ENCODE measurements around the gene CAPN9. TPM values are rescaled to one million over a fixed set of nuclear protein-coding genes. Genes with fewer than 3 reads are reported as not detected.

The CAPN9 gene
- total RNA-seq, 1 donor from 2014 or later: 26.6 TPM

DNA sequence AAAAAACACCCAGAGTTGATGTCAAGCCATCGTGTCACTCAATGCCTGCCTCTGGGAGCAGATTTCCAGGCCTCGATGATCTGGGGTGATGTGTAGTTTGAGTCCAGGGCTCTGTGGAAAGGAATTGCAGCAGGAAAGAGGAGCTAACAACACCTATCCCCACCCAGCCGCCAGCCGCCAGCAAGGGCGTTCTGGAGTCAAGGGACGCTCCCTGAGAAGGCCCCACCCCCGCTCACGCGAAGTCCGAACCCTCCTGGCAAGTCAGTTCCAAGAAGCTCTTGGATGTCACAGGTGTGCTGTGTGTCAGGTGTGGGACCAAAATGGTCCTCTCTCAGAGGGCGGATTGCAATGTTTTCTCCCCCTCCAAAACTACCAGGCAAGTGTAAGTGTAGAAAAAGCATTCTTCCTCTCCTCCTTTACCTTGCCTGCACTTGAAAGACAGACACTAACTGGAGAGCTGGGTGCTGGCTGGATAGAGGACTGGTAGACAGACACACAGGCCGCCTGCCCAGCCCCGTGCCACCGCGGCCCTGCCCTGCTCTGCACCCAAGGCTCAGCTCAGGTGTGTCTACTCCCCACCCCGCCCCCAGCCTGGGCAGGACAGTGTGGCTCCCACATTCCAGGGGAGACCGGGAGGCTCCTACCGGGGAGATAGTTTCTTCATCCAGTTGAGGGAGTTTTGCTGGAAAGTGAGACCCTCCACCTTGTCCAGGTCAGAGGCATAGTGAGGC lies 41.7 kb upstream of the CAPN9 start:
- Histone ChIP-seq H3K4me3 (no peak overlapping the region), H3K27ac (no peak overlapping the region), H3K27me3 (ENCODE audit: low read depth) (no peaks in the 10 kb centered on the region), H3K36me3 (no peaks in the 10 kb centered on the region), H3K9me3 (no peaks in the 10 kb centered on the region), H3K4me1 (no peaks in the 10 kb centered on the region)
- ATAC-seq (no peak), DNase-seq (no peak)
- intact Hi-C loops (cut with DNase I): no loop called here
- TF ChIP-seq, protein P1, sequence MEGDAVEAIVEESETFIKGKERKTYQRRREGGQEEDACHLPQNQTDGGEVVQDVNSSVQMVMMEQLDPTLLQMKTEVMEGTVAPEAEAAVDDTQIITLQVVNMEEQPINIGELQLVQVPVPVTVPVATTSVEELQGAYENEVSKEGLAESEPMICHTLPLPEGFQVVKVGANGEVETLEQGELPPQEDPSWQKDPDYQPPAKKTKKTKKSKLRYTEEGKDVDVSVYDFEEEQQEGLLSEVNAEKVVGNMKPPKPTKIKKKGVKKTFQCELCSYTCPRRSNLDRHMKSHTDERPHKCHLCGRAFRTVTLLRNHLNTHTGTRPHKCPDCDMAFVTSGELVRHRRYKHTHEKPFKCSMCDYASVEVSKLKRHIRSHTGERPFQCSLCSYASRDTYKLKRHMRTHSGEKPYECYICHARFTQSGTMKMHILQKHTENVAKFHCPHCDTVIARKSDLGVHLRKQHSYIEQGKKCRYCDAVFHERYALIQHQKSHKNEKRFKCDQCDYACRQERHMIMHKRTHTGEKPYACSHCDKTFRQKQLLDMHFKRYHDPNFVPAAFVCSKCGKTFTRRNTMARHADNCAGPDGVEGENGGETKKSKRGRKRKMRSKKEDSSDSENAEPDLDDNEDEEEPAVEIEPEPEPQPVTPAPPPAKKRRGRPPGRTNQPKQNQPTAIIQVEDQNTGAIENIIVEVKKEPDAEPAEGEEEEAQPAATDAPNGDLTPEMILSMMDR (IDR thresholded peaks at IDR 0.05): no peak

DNA sequence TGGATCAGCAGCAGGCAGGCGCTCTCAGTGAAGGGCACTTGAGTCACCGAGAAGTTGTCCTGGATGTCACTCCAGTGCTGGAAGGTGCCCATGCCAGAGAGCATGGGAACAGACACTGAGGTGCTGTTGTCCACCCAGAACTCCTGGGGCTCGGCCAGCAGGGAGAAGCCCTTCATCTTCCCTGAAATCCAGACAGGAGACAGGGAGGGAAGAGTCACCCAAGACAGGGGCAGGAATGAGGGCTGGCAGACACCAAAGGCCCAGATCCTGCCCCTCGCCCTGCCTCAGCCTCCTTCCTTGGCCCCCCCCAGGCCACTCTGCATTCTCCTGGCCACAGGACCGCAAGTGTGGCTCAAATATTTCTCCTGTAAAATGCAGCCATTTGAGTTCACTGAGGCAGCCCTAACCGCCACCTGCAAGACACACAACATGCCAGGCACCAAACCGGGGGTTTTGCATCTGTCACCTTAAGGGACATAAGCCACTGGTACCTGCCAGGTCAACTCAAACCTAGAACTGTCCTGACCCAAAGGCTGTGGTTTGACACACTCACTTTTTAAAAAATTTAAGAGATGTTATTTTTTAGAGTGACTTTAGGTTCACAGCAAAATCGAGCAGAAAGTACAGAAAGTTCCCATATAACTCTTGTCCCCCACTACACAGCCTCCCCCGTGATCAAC lies 41.0 kb upstream of the CAPN9 start:
- Histone ChIP-seq H3K9me3 (no peaks in the 10 kb centered on the region), H3K27ac (no peak overlapping the region), H3K4me1 (no peaks in the 10 kb centered on the region), H3K4me3 (no peak overlapping the region), H3K36me3 (no peaks in the 10 kb centered on the region), H3K27me3 (ENCODE audit: low read depth) (no peaks in the 10 kb centered on the region)
- DNase-seq: no peak
- TF ChIP-seq, protein P1 (IDR thresholded peaks at IDR 0.05): no peak
- intact Hi-C loops (cut with DNase I): no loop called here
- no peak for ATAC-seq

DNA sequence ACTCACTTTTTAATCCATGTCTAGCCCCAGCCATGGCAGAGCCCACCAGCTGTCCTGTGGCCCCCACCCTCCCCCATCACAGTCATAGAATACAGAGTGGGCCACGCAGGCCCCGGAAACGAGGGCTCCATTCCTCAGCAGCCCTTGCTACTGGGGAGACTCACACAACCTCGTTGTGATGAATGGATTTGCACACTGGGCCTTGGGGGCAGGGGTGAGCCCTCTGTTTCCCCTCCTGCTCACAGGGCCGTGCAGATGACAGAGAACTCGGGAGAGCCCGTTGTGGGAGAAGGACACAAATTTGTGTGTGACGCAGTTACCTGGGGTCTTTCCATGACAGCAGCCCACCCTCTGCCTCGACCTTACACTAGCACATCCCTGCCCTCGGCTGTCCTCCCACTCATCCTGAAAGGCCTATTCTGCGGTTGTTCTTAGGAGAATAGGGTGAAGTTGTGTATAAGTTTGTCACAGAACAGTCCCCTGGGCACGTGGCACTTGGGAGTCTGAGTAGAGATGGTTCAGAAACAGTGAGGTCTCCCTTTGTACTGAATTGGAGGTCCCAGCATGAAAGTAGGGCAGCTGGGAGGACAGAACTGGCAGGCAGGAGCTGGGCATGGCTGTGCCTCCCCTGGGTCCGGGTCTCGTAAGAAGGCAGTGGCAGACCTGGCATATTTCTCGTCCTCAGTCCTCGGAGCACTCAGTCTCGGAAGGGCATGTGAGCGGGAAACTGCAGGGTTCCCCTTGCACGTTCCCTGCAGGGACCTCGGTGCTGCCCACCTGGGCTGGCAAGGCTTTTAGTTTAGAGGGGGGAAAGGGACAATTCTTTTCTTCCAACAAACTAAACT lies 40.1 kb upstream of the CAPN9 start:
- intact Hi-C loops (cut with DNase I): no loop called here
- ATAC-seq: no peak
- DNase-seq: no peak
- no peaks in the 10 kb centered on the region for H3K27me3 ChIP-seq (ENCODE audit: low read depth)
- no peak overlapping the region for H3K4me3 ChIP-seq
- H3K27ac ChIP-seq: no peak overlapping the region
- TF ChIP-seq, protein P1 (IDR thresholded peaks at IDR 0.05): no peak
- no peaks in the 10 kb centered on the region for H3K9me3 ChIP-seq
- H3K36me3 ChIP-seq: no peaks in the 10 kb centered on the region
- H3K4me1 ChIP-seq: no peaks in the 10 kb centered on the region

DNA sequence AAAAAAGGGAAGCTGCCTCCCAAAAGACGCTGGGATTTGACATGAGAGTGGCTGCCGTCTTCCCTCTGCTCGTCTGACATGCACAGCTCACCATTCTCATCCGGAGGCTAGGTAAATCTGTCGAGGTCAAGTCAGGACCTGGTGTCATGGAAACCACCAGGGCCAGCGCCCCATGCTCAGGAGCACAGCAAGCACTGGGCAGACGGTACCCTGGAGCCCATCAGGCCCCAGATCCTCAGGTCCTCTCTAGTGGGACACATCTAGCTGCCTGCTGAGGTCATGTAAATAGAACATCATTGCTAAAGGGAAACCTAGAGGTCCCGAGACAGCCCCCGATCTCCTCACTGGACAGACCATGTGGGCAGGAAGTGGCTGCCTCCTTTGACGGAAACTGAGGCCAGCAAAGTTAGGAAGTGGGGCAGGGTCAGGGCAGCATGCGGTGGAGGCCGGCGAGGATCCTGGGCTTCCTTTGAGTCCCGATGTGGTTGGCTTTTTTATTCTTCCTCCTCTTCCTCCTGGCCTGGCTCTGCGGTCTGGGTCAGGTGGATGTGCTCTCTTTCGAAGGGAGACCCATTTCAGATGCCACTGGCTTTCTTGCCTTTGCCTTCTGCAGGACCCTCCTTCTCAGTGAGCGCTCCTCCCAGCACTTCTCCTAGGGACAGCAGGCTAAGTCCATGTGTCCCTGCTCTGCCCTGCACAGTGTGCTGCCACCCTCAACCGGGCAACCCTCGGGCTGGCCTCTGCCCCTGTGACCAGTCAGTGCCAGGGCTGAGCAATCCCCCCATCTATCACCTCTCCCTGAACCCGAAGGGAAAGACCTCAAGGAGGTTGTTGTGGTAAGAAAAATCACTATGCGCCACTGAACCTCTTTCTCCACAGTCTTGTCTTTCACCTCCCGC lies 39.2 kb upstream of the CAPN9 start:
- no peaks in the 10 kb centered on the region for H3K4me1 ChIP-seq
- H3K9me3 ChIP-seq: no peaks in the 10 kb centered on the region
- TF ChIP-seq, protein P1 (IDR thresholded peaks at IDR 0.05): no peak
- no peaks in the 10 kb centered on the region for H3K36me3 ChIP-seq
- H3K27me3 ChIP-seq (ENCODE audit: low read depth): no peaks in the 10 kb centered on the region
- DNase-seq (no peak), ATAC-seq (no peak)
- no peak overlapping the region for H3K4me3 ChIP-seq
- intact Hi-C loops (cut with DNase I): no loop called here
- H3K27ac ChIP-seq: no peak overlapping the region
